Endothelial cell (in vitro differentiated cells): ENCODE measurements around the gene SLC16A3. TPM values are rescaled to one million over a fixed set of nuclear protein-coding genes. Genes with fewer than 3 reads are reported as not detected.

Source experiments
- DNase-seq: peaks from one replicate; pipeline ENCODE4 v3.0.0; 2021; ENCODE audit warnings: low spot score
- H3K27ac Mint-ChIP-seq: one replicate; pipeline ENCODE4 v1.8.0; 2021; ENCODE audit warnings: mixed read lengths, inconsistent platforms; ENCODE audit not compliant: unreplicated experiment
- H3K27me3 Mint-ChIP-seq: one replicate; pipeline ENCODE4 v1.8.0; 2021; ENCODE audit warnings: mild to moderate bottlenecking, moderate library complexity, mixed read lengths, inconsistent platforms; ENCODE audit not compliant: unreplicated experiment
- H3K36me3 Mint-ChIP-seq: one replicate; pipeline ENCODE4 v1.8.0; 2021; ENCODE audit warnings: mild to moderate bottlenecking, low read depth, mixed read lengths, inconsistent platforms; ENCODE audit not compliant: unreplicated experiment
- H3K4me1 Mint-ChIP-seq: one replicate; pipeline ENCODE4 v1.8.0; 2021; ENCODE audit warnings: mild to moderate bottlenecking, mixed read lengths, inconsistent platforms; ENCODE audit not compliant: unreplicated experiment
- H3K4me3 Mint-ChIP-seq: one replicate; pipeline ENCODE4 v1.8.0; 2021; ENCODE audit warnings: mild to moderate bottlenecking, mixed read lengths, inconsistent platforms; ENCODE audit not compliant: unreplicated experiment
- H3K9me3 Mint-ChIP-seq: one replicate; pipeline ENCODE4 v1.8.0; 2021; ENCODE audit warnings: mixed read lengths, inconsistent platforms; ENCODE audit not compliant: unreplicated experiment
- total RNA-seq: library from RNA; stranded (reverse); fragmentation: NEBNext Ultra II Directional; extraction: Animal tissue kit (Norgen Biotek cat#: 25700); gene quantifications from one replicate; pipeline ENCODE4 v1.2.1, GENCODE V29; 2021; ENCODE audit not compliant: unreplicated experiment
- TF ChIP-seq, protein P1 (sequence below): fragments of 200-600 bp; sonication (generic); IDR thresholded peaks from one replicate; pipeline ENCODE4 v1.5.0; 2021; ENCODE audit warnings: antibody characterized with exemption; ENCODE audit not compliant: unreplicated experiment

The SLC16A3 gene
- total RNA-seq, 1 donor from 2014 or later = 76.2 TPM

DNA sequence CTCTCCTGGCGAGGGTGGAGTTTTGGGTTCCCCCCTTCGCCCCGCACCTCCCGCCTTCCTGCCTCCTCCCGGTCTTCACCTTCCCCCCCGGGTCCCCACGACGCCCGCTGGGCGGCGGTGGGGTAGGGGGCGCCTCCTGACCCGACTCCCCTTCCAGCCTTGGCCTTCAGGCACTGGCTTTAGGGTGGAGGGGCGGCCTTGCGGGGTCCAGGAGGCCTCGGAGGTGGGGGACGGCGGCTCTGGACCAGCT, 2.4 kb downstream of the SLC16A3 start:
- Mint-ChIP-seq H3K9me3 (no peaks in the 10 kb centered on the region), H3K27me3 (peaks cover 3% of the 10 kb centered on the region), H3K36me3 (no peaks in the 10 kb centered on the region), H3K4me3 (no peak overlapping the region), H3K27ac (no peak overlapping the region), H3K4me1 (peaks cover 5% of the 10 kb centered on the region)
- DNase-seq = no peak
- TF ChIP-seq, protein P1, sequence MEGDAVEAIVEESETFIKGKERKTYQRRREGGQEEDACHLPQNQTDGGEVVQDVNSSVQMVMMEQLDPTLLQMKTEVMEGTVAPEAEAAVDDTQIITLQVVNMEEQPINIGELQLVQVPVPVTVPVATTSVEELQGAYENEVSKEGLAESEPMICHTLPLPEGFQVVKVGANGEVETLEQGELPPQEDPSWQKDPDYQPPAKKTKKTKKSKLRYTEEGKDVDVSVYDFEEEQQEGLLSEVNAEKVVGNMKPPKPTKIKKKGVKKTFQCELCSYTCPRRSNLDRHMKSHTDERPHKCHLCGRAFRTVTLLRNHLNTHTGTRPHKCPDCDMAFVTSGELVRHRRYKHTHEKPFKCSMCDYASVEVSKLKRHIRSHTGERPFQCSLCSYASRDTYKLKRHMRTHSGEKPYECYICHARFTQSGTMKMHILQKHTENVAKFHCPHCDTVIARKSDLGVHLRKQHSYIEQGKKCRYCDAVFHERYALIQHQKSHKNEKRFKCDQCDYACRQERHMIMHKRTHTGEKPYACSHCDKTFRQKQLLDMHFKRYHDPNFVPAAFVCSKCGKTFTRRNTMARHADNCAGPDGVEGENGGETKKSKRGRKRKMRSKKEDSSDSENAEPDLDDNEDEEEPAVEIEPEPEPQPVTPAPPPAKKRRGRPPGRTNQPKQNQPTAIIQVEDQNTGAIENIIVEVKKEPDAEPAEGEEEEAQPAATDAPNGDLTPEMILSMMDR = peak; percentile 15

DNA sequence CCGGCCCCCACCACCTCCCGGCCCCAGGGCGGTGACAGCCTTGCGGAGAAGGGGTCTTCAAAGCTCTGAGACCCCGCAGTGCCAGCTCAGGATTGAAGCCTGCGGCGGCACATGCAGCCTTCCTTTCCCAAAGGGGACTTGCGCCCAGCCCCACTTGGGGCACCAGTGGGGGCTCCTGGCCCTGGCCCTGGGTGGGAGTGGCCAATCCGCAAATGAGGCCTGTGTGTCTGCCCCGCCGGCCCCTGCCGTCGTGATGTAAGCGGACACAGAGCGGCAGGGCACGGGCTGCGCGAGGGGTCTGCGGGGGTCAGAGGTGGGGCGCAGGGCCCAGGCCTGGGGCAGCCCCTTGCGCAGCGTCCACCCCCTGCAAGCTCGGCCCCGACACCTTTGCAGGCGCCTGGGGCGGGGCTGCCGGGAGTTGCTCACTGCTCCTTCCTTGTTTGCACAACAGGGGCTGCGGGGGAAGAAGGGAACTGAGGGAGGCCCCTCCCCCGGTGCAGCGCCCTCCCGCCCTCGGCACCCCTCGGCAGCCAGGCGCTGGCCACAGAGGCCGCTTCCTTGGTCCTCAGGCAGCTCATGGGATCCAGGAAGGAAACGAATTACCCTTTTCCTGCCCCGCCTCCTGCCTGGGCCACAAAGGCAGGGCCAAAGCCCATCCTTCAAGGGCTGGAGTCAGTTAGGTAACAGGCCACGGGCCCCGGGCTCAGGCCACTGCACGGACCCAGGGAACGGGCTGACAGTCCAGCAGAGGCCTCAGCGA, 2.9 kb downstream of the SLC16A3 start:
- TF ChIP-seq, protein P1 = no peak
- Mint-ChIP-seq H3K9me3 (no peaks in the 10 kb centered on the region), H3K27me3 (peaks cover 3% of the 10 kb centered on the region), H3K36me3 (no peaks in the 10 kb centered on the region), H3K27ac (no peak overlapping the region), H3K4me1 (peaks cover 5% of the 10 kb centered on the region), H3K4me3 (no peak overlapping the region)
- peak; percentile 70 for DNase-seq

DNA sequence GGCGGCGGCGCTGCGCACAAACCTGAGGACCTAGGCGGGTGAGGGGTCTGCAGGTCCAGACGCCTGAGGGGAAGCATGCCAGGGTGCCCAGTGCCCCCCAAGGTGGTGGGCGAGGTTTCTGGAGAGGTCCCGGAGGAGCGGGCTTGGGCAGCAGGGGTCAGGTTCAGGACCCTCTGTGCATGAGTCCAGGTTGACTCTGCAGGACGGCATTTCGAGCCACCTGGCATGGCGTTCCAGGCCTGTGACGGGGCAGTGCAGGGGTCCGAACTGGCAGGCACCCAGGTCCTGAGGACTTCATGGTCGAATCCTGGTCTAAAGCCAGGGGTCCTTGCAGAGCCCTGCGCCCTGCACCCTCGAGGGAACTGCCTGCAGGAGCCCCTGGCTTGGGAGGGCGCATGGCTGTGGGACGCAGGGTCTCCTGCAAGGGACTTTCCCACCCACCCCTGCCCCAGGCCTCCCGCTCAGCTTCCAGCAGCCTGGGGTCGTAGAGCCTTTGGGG, 3.5 kb downstream of the SLC16A3 start:
- H3K36me3 Mint-ChIP-seq = no peaks in the 10 kb centered on the region
- DNase-seq = no peak
- no peak overlapping the region for H3K4me3 Mint-ChIP-seq
- peaks cover 4% of the 10 kb centered on the region for H3K27me3 Mint-ChIP-seq
- H3K27ac Mint-ChIP-seq = no peak overlapping the region
- TF ChIP-seq, protein P1 = no peak
- peaks cover 5% of the 10 kb centered on the region for H3K4me1 Mint-ChIP-seq
- no peaks in the 10 kb centered on the region for H3K9me3 Mint-ChIP-seq

DNA sequence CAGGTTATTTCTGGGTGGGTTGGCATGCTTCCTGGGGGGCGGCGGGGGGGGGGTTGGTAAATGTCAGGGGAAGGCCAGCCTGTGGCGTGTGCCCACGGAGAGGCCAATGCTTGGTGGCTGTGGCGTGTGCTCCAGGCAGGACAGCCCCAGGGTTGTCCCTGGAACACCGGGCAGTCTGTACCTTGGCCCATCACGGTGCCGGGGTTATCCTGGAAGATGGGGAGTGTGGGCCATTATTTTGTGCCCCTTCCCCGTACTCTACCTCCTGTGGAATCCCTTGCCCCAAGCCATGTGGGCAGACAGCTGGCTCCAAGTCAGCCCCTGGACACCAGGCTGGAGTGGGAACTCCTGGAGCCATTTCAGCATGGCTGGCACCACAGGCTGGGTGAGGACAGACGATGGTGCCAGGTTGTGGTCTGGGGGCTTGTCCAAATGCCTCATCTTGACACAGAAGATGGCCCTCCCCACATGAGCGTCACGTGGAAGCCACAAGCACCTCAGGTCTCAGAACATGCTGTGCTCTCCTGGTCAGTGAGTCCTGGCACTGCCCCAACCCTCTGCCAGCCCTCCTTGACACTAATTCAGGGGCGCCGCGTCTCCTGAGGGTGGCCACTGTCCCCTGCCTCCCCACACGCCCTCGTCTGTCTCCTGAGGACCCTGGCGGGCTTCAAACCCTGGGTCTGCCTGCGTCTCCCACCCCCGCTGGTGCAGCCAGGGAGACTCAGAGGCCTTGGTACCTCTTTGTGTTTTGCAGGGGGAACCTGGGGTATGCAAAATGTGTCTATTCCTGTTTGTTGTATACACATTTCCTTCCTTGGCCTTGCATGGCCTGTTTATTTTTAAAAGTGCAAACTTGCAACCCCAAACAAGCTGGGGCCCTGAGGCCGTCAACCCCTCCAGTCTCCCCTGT, 4.3 kb downstream of the SLC16A3 start:
- Mint-ChIP-seq H3K27ac (no peak overlapping the region), H3K4me1 (peaks cover 5% of the 10 kb centered on the region), H3K27me3 (peaks cover 2% of the 10 kb centered on the region), H3K9me3 (no peaks in the 10 kb centered on the region), H3K36me3 (no peaks in the 10 kb centered on the region), H3K4me3 (no peak overlapping the region)
- DNase-seq = peak; percentile 3
- TF ChIP-seq, protein P1 = no peak
